Measurements from ENCODE around the gene GAD2. TPM values are rescaled to one million over a fixed set of nuclear protein-coding genes. Genes with fewer than 3 reads are reported as not detected.

The GAD2 gene
- polyA plus RNA-seq, 1 experiment: not detected

- Histone ChIP-seq H3K4me3 (ENCODE audit: low read depth, low read length) (no peak overlapping the region), H3K9me3 (ENCODE audit: control insufficient read depth, insufficient read depth, low read length) (peaks cover 25% of the 10 kb centered on the region; the same call in 1 of the 2 replicates), H3K27me3 (ENCODE audit: control insufficient read depth, insufficient read depth, low read length) (peaks cover 10% of the 10 kb centered on the region), H3K27ac (ENCODE audit: low read depth, low read length) (no peak overlapping the region)
- CTCF ChIA-PET: no interaction called here
- TF ChIP-seq, protein P1, sequence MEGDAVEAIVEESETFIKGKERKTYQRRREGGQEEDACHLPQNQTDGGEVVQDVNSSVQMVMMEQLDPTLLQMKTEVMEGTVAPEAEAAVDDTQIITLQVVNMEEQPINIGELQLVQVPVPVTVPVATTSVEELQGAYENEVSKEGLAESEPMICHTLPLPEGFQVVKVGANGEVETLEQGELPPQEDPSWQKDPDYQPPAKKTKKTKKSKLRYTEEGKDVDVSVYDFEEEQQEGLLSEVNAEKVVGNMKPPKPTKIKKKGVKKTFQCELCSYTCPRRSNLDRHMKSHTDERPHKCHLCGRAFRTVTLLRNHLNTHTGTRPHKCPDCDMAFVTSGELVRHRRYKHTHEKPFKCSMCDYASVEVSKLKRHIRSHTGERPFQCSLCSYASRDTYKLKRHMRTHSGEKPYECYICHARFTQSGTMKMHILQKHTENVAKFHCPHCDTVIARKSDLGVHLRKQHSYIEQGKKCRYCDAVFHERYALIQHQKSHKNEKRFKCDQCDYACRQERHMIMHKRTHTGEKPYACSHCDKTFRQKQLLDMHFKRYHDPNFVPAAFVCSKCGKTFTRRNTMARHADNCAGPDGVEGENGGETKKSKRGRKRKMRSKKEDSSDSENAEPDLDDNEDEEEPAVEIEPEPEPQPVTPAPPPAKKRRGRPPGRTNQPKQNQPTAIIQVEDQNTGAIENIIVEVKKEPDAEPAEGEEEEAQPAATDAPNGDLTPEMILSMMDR (IDR thresholded peaks at IDR 0.05; ENCODE audit: low read depth, low read length): no peak
- POLR2A ChIA-PET: no interaction called here
- no peak for DNase-seq (ENCODE audit: low read depth, low spot score)
These were observed 3.1 kb downstream of the GAD2 start for GRCh38 chr10:26219676-26220075.

- Histone ChIP-seq H3K27ac (ENCODE audit: low read depth, low read length) (no peak overlapping the region), H3K9me3 (ENCODE audit: control insufficient read depth, insufficient read depth, low read length) (peaks cover 20% of the 10 kb centered on the region; the same call in 1 of the 2 replicates), H3K4me3 (ENCODE audit: low read depth, low read length) (no peak overlapping the region), H3K27me3 (ENCODE audit: control insufficient read depth, insufficient read depth, low read length) (peaks cover 4% of the 10 kb centered on the region)
- CTCF ChIA-PET: no interaction called here
- POLR2A ChIA-PET: no interaction called here
- TF ChIP-seq, protein P1 (IDR thresholded peaks at IDR 0.05; ENCODE audit: low read depth, low read length): no peak
- no peak for DNase-seq (ENCODE audit: low read depth, low spot score)
These were observed 4.3 kb downstream of the GAD2 start for GRCh38 chr10:26220901-26221300.

GRCh38 chr10:26221541-26221940, 5.0 kb downstream of the GAD2 start:
- H3K9me3 ChIP-seq (ENCODE audit: control insufficient read depth, insufficient read depth, low read length): peaks cover 18% of the 10 kb centered on the region
- no peak overlapping the region for H3K27ac ChIP-seq (ENCODE audit: low read depth, low read length)
- POLR2A ChIA-PET: no interaction called here
- peaks cover 4% of the 10 kb centered on the region for H3K27me3 ChIP-seq (ENCODE audit: control insufficient read depth, insufficient read depth, low read length)
- CTCF ChIA-PET: no interaction called here
- no peak overlapping the region for H3K4me3 ChIP-seq (ENCODE audit: low read depth, low read length)
- TF ChIP-seq, protein P1 (IDR thresholded peaks at IDR 0.05; ENCODE audit: low read depth, low read length): no peak
- DNase-seq (ENCODE audit: low read depth, low spot score): no peak

GRCh38 chr10:26222563-26222962, 6.0 kb downstream of the GAD2 start:
- Histone ChIP-seq H3K9me3 (ENCODE audit: control insufficient read depth, insufficient read depth, low read length) (peaks cover 9% of the 10 kb centered on the region), H3K4me3 (ENCODE audit: low read depth, low read length) (no peak overlapping the region), H3K27ac (ENCODE audit: low read depth, low read length) (no peak overlapping the region), H3K27me3 (ENCODE audit: control insufficient read depth, insufficient read depth, low read length) (peaks cover 1% of the 10 kb centered on the region)
- POLR2A ChIA-PET: no interaction called here
- CTCF ChIA-PET: no interaction called here
- DNase-seq (ENCODE audit: low read depth, low spot score): no peak
- TF ChIP-seq, protein P1 (IDR thresholded peaks at IDR 0.05; ENCODE audit: low read depth, low read length): no peak

GRCh38 chr10:26225322-26225721, 8.7 kb downstream of the GAD2 start:
- TF ChIP-seq, protein P1 (IDR thresholded peaks at IDR 0.05; ENCODE audit: low read depth, low read length): no peak
- CTCF ChIA-PET: no interaction called here

More at GRCh38 chr10:26225322-26225721, 8.7 kb downstream of the GAD2 start:
- H3K27ac ChIP-seq (ENCODE audit: low read depth, low read length): no peak overlapping the region
- no peak for DNase-seq (ENCODE audit: low read depth, low spot score)
- H3K4me3 ChIP-seq (ENCODE audit: low read depth, low read length): no peak overlapping the region
- POLR2A ChIA-PET: no interaction called here
- H3K27me3 ChIP-seq (ENCODE audit: control insufficient read depth, insufficient read depth, low read length): no peaks in the 10 kb centered on the region
- H3K9me3 ChIP-seq (ENCODE audit: control insufficient read depth, insufficient read depth, low read length): peaks cover 26% of the 10 kb centered on the region
